ENCODE measurements around the gene ARHGEF17. TPM values are rescaled to one million over a fixed set of nuclear protein-coding genes. Genes with fewer than 3 reads are reported as not detected.

Gene ARHGEF17
- total RNA-seq, 1 donor from 2014 or later: 19.9 TPM

- H3K4me3 Mint-ChIP-seq: no peak overlapping the region
- H3K27me3 Mint-ChIP-seq (ENCODE audit: insufficient read depth, low read depth): peaks cover 5% of the 10 kb centered on the region
- TF ChIP-seq EZH2phosphoT487 (IDR thresholded peaks at IDR 0.05): no peak
- no peak for TF ChIP-seq EZH2 (IDR thresholded peaks at IDR 0.05)
- no peak for TF ChIP-seq CTCF (IDR thresholded peaks at IDR 0.05)
- no peak overlapping the region for H3K27ac Mint-ChIP-seq
- no peaks in the 10 kb centered on the region for H3K27me3 ChIP-seq
- peaks cover 5% of the 10 kb centered on the region for H3K4me1 ChIP-seq
- H3K79me2 ChIP-seq (ENCODE audit: low read depth): no peaks in the 10 kb centered on the region
- H3K4me3 ChIP-seq: no peak overlapping the region
- peaks cover 5% of the 10 kb centered on the region for H3K4me1 Mint-ChIP-seq
- peaks cover 27% of the 10 kb centered on the region for H3K36me3 Mint-ChIP-seq
- peaks cover 44% of the 10 kb centered on the region for H4K20me1 ChIP-seq (ENCODE audit: low read depth)
- H3K9me3 ChIP-seq (ENCODE audit: low read depth): no peaks in the 10 kb centered on the region
- no peak overlapping the region for H2AFZ ChIP-seq (replicated peaks)
- no peak overlapping the region for H3K9ac ChIP-seq
- no peak overlapping the region for H3K4me2 ChIP-seq
- no peak for DNase-seq (ENCODE audit: low spot score)
- no peak overlapping the region for H3K27ac ChIP-seq
- no peaks in the 10 kb centered on the region for H3K9me3 Mint-ChIP-seq
- H3K36me3 ChIP-seq: no peaks in the 10 kb centered on the region
- peaks cover 20% of the 10 kb centered on the region for H3F3A ChIP-seq (ENCODE audit: low read depth)
These were observed 55.1 kb downstream of the ARHGEF17 start for GRCh38 chr11:73363147-73363546.

- H2AFZ ChIP-seq (replicated peaks): no peak overlapping the region
- peaks cover 15% of the 10 kb centered on the region for H3F3A ChIP-seq (ENCODE audit: low read depth)
- TF ChIP-seq CTCF (IDR thresholded peaks at IDR 0.05): no peak
- no peak for TF ChIP-seq EZH2phosphoT487 (IDR thresholded peaks at IDR 0.05)
- no peak for TF ChIP-seq EZH2 (IDR thresholded peaks at IDR 0.05)
- H3K27ac Mint-ChIP-seq: no peak overlapping the region
- H3K27me3 Mint-ChIP-seq (ENCODE audit: insufficient read depth, low read depth): peaks cover 5% of the 10 kb centered on the region
- peaks cover 3% of the 10 kb centered on the region for H3K4me1 Mint-ChIP-seq
- no peaks in the 10 kb centered on the region for H3K27me3 ChIP-seq
- no peak overlapping the region for H3K4me2 ChIP-seq
- DNase-seq (ENCODE audit: low spot score): no peak
- H3K27ac ChIP-seq: no peak overlapping the region
- no peaks in the 10 kb centered on the region for H3K9me3 ChIP-seq (ENCODE audit: low read depth)
- H3K36me3 Mint-ChIP-seq: peaks cover 23% of the 10 kb centered on the region
- peaks cover 37% of the 10 kb centered on the region for H4K20me1 ChIP-seq (ENCODE audit: low read depth)
- H3K4me1 ChIP-seq: peaks cover 5% of the 10 kb centered on the region
- no peak overlapping the region for H3K4me3 ChIP-seq
- no peaks in the 10 kb centered on the region for H3K9me3 Mint-ChIP-seq
- no peak overlapping the region for H3K9ac ChIP-seq
- no peaks in the 10 kb centered on the region for H3K79me2 ChIP-seq (ENCODE audit: low read depth)
- no peaks in the 10 kb centered on the region for H3K36me3 ChIP-seq
- H3K4me3 Mint-ChIP-seq: no peak overlapping the region
These were observed 57.5 kb downstream of the ARHGEF17 start for GRCh38 chr11:73365352-73366264.

GRCh38 chr11:73366265-73366610 lies 58.2 kb downstream of the ARHGEF17 start:
- no peak overlapping the region for H3K4me2 ChIP-seq
- no peak overlapping the region for H3K4me3 Mint-ChIP-seq
- H3K27me3 Mint-ChIP-seq (ENCODE audit: insufficient read depth, low read depth): peaks cover 7% of the 10 kb centered on the region
- peaks cover 19% of the 10 kb centered on the region for H3K36me3 Mint-ChIP-seq
- no peaks in the 10 kb centered on the region for H3K9me3 ChIP-seq (ENCODE audit: low read depth)
- H3K9me3 Mint-ChIP-seq: no peaks in the 10 kb centered on the region
- peaks cover 30% of the 10 kb centered on the region for H4K20me1 ChIP-seq (ENCODE audit: low read depth)
- TF ChIP-seq EZH2phosphoT487 (IDR thresholded peaks at IDR 0.05): no peak
- no peak for TF ChIP-seq EZH2 (IDR thresholded peaks at IDR 0.05)
- no peak for TF ChIP-seq CTCF (IDR thresholded peaks at IDR 0.05)
- no peaks in the 10 kb centered on the region for H3K27me3 ChIP-seq
- H3K36me3 ChIP-seq: no peaks in the 10 kb centered on the region
- no peak for DNase-seq (ENCODE audit: low spot score)
- peaks cover 9% of the 10 kb centered on the region for H3F3A ChIP-seq (ENCODE audit: low read depth)
- H3K27ac ChIP-seq: no peak overlapping the region
- no peak overlapping the region for H2AFZ ChIP-seq (replicated peaks)
- no peaks in the 10 kb centered on the region for H3K79me2 ChIP-seq (ENCODE audit: low read depth)
- H3K4me1 ChIP-seq: peaks cover 5% of the 10 kb centered on the region
- H3K4me3 ChIP-seq: no peak overlapping the region
- H3K4me1 Mint-ChIP-seq: peaks cover 3% of the 10 kb centered on the region
- no peak overlapping the region for H3K9ac ChIP-seq
- H3K27ac Mint-ChIP-seq: no peak overlapping the region

All from neural progenitor cell (in vitro differentiated cells).